Gastroesophageal sphincter (tissue), 3 donors: ENCODE results near the gene STARD6.

ENCODE experiments used
- CTCF ChIP-seq, 4 experiments: fragments of 200-600 bp in 2 of 4; fragments of 450-650 bp in 2 of 4; sonication (generic) in 1 of 4; IDR thresholded peaks; one replicate each; pipeline ENCODE4 v1.5.1; 2017 to 2019; ENCODE audit warnings: antibody characterized with exemption in 4 of 4, mild to moderate bottlenecking in 2 of 4, moderate library complexity in 2 of 4
- POLR2A ChIP-seq, 2 donors: fragments of 450-650 bp; IDR thresholded peaks; one replicate each; pipeline ENCODE4 v1.6.1; 2017; ENCODE audit warnings: antibody characterized with exemption in 2 of 2, mild to moderate bottlenecking in 2 of 2, moderate library complexity in 1 of 2

DNA sequence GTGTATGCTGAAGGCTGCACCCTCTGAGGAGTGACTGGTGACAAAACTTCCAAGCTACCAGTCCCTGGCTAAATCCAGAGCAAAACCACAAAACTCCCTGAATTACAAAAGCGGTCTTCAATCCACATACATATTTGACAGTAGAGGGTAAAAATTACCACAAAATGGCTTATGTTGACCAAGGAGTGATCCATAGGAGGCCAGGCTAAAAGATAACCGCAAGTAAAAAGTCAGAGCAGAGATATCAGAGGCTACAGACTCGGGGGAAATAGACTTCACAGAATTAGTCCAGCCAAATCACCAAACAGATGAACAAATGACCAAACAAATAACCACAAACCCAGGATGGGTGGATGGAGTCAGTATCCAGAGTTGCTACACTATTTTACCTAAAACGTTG is 19.4 kb downstream of the STARD6 start:
- TF ChIP-seq CTCF (IDR thresholded peaks at IDR 0.05): no peak
- TF ChIP-seq POLR2A (IDR thresholded peaks at IDR 0.05): no peak
